M059J (cell line): ENCODE data around the gene ST6GALNAC6. TPM values are rescaled to one million over a fixed set of nuclear protein-coding genes. Genes with fewer than 3 reads are reported as not detected.

Experiments
- DNase-seq: peaks from one replicate; pipeline ENCODE4 v3.0.0-alpha.2; 2012; ENCODE audit warnings: low read depth
- total RNA-seq: library from RNA; depleted of rRNA; stranded (reverse); fragments of >200 nt; shearing (Covaris generic); gene quantifications from 2 replicates; pipeline ENCODE4 v1.2.3, GENCODE V29; 2014

Gene ST6GALNAC6
- total RNA-seq, 1 experiment from 2014 or later, result 29.4 TPM

GRCh38 chr9:127916720-127917581 is 17.5 kb upstream of the ST6GALNAC6 start, which contains the start of gene ST6GALNAC4:
ST6GALNAC4 (minus strand) TSS chr9:127917041; CDS start chr9:127916419, 622 bp downstream.
- peak; percentile 80 for DNase-seq

- DNase-seq, result no peak
These were observed 16.7 kb upstream of the ST6GALNAC6 start for GRCh38 chr9:127915801-127916719.

DNA sequence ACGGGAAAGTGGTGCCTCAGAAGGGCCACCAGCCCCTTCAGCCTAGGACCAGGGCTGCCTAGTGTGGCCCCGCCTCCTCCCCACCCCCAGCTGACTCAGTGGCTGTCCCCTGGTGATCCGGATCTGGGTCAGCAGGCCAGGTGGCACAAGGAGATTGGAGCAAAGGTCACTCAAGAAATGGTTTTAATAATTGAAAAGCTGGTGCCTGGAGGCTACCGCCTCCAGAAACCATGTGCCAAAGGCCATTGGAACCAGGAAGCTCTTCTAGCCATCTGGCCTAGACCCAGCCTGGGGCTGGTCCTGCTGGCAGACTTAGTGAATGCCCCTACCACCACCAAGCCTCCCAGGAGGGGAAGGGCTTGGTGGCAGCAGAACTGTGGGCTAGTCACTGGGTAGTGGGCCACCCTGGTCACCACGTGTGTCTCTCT is 15.9 kb upstream of the ST6GALNAC6 start:
- DNase-seq, result no peak

GRCh38 chr9:127913682-127914081 is 14.3 kb upstream of the ST6GALNAC6 start:
- DNase-seq, result no peak

DNA sequence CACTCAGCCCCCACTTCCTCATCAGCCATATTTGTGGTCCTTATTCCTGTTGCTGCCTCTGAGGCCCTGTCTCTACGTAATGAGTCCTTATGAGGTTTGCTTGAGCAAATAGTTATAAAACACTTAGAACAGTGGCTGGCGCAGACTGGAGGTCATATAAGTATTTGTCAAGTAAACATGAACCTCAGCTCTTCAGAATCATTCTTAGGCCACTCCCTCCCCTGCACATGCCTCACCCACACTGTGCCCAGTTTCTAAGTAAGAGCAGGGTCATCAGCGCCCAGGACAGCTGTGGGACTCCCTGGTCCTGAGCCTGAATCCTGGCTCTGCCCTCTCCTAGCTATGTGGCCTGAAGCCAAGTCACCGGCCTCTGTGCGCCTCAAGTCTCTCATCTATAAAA is 13.5 kb upstream of the ST6GALNAC6 start:
- no peak for DNase-seq

DNA sequence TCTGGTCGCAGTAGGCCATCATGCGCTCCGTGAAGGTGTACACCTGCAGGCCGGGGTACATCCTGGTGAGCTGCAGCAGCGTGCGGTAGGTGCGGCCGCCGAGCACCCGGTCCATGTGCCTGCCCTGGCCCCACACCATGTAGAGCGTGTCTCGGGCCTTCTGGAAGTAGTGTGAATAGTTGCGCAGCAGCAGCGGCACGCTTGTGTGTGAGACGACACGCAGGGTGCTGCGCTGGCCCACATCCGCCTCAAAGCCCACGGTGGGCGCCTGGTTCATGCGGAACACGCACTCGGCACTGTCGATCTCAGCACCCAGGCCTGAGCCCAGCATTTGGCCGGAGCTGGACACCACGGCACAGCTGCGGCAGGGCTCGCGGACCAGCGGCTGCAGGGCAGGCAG is 12.9 kb upstream of the ST6GALNAC6 start:
- no peak for DNase-seq

DNA sequence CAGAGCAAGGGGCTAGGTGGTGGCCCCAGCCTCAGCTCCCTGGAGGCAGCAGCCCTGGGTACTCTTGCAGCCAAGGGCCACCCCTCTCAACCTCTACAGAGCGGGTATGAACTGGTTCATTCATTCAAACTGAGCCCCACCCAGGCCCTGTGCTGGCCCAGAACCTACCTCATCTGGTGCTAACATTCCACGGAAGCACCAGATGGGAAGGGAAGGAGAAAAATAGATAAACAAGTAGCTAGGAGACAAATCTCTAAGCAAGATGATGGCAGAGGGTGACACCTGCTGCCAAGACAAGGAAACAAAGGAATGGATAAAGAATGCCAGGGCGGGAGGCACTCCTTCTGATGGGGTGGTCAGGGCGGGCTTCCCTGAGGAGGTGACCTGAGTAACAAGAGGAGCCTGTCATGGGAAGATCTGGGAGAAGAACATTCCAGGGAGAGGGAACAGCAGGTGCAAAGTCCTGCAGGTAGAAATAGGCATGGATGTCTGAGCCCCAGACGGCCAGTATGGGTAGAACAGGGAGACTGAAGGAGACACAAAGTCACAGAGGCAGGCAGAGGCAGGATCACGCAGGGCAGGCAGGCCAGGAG is 11.3 kb upstream of the ST6GALNAC6 start:
- peak; percentile 67 for DNase-seq

DNA sequence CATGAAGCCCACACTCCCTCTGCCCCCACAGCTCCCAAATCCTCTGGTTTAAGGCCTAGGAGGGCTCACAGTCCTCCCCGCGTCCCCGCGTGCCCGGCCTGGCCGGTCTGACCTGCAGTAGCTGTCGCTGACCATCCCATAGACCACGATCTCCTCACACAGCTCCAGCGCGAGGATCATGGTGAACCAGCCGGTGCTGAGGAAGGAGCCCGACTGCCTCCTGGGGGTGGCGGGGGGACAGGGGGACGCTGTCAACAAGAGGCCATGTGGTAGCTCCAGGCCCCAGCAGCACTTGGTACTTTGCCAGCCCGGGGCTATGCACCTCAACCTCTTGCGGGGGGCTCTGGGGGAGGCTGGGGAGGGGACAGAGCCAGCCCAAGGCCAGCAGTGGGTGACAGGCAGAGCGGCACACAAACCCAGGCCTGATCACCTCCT is 10.5 kb upstream of the ST6GALNAC6 start:
- no peak for DNase-seq

GRCh38 chr9:127908660-127908926 is 9.2 kb upstream of the ST6GALNAC6 start:
- no peak for DNase-seq

DNA sequence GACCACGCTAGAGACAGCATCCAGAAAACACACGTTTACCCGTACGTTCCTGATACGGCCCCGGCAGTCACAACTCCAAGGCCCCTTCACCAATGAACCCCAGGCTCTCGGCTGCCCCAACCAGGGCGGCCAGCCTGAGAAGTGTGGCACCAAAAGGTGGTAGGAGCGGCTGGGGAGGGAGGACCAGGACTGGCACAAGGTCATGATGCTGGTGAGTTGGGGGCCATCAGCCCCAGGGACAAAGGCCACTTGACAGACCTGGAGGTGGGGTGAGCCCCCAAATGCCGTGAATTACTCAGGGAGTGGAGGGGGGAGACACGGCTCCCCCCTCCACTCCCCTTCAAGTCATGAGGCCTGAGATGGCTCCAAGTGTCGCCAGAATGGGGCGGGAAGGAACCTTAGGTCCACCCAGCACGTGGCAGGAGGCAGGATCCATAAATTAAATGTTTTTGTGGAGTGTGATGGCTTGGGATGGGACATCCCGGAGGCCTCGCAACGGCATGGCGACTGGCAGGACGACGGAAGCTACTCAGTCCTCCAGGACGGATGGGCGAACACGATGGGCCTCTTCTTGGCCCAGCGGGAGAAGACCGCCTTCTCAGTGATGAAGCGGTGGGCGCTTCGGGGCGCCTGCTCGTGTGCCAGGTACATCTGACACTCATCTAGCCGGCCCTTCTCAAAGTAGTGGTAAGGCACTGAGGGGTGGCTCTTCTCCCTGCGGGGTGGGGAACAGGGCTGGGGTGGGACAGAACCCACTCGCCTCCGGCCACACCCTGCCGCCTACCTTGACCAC is 8.7 kb upstream of the ST6GALNAC6 start:
- DNase-seq, result no peak

DNA sequence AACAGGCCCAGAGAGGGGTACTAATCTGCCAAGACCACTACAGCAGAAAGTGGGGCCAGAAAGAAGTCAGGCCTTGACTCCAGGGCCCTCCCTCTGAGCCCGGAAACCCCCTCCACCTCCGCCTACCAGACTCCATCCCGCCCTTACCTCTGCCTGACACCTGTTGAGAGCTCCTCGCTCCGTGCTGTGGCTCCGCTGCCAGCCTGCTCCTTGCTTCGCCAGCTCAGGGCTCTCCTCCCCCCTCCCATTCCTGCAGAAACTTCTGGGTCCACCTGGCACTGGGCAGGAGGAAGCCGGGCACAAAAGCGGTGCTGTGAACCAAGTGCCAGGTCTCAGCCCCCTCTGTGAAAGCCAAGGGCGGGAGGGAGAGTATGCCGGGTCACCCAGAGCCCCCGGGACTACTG is 6.4 kb upstream of the ST6GALNAC6 start:
- no peak for DNase-seq

GRCh38 chr9:127905004-127905728 is 5.8 kb upstream of the ST6GALNAC6 start:
- no peak for DNase-seq

DNA sequence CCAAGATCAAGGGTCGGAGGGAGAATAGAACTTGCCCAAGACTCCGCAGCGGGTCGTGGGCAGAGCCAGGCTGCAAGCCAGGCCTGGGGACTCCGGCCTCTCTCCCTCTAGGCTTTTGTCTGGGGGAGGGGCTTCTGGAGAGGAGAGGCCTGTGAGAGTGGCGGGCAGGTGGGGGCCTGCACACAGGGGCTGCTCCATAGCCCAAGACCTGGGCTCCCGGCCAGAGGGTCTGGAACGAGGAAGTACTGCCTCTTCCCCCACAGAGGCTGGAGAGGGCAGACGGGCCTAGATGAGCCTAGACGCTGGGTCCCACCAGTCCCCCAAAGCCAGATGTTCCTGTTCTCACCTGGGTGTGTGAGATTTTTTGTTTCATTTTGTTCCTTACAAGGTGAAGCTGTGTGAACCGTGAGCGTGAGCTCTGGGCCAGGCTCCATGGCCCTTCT is 5.2 kb upstream of the ST6GALNAC6 start:
- DNase-seq, result no peak

GRCh38 chr9:127903557-127904475 is 4.4 kb upstream of the ST6GALNAC6 start:
- no peak for DNase-seq

- peak; percentile 59 for DNase-seq
These were observed 823 bp downstream of the ST6GALNAC6 start for GRCh38 chr9:127898433-127899127.

- no peak for DNase-seq
These were observed 2.2 kb downstream of the ST6GALNAC6 start for GRCh38 chr9:127897193-127897692.

DNA sequence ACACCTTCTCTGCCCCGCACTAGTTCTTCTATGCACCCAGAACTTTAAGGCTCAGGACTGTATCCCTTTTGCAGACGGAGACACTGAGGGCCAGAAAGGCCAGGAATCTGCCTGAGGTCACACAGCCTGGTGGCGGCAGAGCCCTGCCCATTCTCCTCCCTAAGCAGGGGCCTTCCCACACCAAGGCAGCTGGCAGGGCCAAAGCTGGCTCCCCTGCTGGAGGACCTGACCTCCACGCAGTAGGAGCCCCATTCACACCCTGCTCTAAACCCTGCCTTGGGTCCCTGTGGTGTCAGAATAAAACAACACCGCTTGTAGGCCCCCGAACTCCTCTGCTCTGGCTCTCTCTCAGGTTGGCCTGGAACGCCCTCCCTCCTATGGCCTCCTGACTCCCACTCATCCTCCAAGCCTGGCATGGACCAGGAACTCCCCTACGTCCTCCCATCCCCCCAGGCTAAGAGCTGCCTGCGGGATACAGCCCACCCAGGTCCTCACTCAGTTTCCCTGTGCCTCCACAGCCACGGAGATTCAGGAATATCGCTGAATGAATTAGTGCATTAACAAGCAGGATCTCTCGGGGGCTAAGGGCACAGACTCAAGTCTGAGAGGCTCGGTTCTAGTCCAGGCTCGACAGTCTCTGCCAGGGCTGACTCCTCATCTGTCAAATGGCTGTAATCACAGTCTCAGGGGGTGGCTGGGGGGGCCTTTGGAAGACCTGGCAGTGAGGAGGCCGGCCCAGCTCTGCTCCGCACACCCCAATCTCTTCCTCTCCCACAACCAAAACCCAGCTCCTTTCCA is 2.8 kb downstream of the ST6GALNAC6 start:
- no peak for DNase-seq

DNA sequence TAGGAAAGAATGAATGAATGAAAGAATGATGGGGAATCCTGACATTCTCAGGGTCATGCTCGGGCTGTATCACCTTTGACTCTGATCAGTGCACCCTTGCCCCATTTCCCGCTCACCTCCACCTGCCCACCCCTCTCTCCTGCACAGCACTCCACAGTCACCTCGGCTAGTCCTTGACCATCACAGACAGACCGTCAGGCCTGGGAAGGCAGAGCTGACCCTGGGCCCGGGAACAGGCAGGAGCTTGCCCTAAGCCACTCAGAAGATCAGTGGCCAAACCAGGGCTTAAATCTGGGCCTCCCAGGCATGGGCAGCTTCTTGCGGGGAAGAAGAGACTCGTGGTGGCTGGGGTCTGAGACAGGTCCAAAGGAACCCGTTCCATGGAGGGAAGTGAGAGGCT is 3.6 kb downstream of the ST6GALNAC6 start:
- DNase-seq, result no peak
